ENCODE measurements around the gene GRIN3A.
A peak's percentile ranks its signal among the peaks of the same experiment; 100 is the strongest.
"Not testable (repeated sequence)": the region's sequence is repeated elsewhere in the genome, so short reads cannot be mapped to it uniquely, and the experiment has no call there.

GRIN3A gene

GRCh38 chr9:101738566-101739183 is at the start of gene GRIN3A:
TSS of gene GRIN3A (minus strand) at chr9:101738647. CDS start at chr9:101737979, 668 bp downstream.
- DNase-seq, result peak; percentile 47

GRCh38 chr9:101787891-101788290 is 49.4 kb upstream of the GRIN3A start:
- DNase-seq, result no peak

- DNase-seq, result no peak
Measured at GRCh38 chr9:101778332-101778731, 39.9 kb upstream of the GRIN3A start.

GRCh38 chr9:101764472-101764871 is 26.0 kb upstream of the GRIN3A start:
- DNase-seq, result no peak

DNA sequence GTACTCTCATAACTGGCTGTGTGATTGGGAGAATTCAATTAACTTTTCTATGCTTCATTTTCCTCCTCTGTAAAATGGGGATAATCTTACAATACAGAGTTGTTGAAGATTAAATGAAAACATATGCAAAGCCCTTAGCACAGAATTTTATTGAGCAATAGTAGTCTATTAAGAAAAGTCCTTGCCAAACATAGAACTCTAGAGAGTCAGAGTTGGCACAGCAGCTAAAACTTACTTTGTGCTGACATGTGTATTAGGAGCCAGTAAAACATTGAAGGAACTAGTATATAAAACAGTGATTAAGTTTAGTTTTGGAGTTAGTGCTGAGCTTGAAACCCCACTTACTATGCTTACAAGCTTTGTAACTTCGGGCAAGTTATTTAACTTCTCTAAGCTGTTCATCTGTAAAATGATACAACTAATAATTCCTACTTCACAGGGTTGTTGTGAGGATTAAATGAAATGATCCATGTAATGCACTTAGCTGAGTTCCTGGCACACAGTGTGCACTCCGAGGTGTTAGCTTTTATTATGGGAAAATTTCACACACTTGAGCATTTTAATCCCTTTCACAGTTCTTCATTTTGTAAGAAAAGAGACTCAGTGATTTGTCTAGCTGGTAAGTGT is 20.0 kb upstream of the GRIN3A start:
- DNase-seq, result no peak

DNA sequence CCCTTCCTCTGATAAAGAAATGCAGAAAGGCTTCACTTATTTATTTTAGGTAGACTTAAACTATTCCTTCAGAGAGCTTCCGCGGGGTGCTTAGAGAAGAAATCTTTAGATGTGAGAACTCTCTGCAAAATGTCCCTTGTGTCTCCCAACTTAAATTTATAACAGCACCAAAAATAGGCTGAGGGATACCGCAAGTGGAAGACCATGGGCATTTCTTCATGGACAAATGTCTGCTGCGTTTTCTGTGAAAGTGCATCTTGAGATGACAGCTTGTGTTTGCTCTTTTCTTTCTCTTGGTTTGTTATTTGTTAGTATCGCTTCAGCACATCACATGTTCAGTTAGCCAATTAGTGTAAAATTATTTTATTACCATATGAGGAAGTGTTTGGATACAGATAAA is 15.3 kb upstream of the GRIN3A start:
- no peak for DNase-seq

DNA sequence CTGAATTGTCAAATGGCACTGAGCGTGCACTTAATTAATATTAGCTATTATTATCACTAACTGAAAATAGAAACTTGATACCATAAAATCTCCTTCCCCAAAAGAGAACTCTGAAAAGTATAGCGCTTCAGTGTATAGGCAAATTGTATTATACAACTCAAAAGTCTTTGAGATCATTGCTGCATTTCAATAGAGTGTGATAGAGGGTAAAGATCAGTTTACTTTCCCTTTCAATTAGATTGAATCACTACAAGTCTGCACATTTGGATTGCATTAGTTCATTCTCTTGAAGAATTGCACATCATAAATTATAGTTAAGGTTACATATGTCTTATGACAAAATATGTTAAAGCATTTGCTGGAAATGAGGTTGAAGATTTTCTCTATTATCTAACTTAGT is 13.4 kb upstream of the GRIN3A start:
- DNase-seq, result no peak

GRCh38 chr9:101739311-101739710 is 864 bp upstream of the GRIN3A start:
- DNase-seq, result no peak

- DNase-seq, result no peak
Measured at GRCh38 chr9:101737705-101738565, 512 bp downstream of the GRIN3A start.

DNA sequence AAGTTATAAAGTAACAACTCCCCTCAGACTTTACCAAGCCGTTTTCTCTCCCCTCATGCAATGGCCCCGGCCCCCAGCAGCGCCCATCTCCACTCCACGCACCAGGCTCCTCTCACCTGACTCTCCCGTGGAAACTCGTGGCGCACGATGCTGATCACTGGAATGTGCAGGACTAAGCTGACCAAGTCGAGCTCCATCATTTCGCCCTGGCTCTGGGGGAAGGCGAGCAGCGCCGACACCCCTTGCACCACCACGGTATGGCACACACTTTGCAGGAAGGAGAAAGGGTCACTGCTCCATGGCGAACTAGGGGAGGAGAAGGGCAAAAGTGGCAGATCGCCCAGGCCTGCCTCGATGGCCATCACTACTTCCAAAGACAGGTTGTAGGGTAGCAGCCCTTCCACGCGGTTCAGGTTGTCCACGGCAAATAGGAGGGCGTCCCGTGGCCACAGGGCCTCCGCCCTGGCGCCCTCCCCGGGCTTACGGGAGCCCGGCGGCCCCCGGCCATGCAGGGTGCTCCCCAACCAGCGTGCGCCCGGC is 1.2 kb downstream of the GRIN3A start:
- no peak for DNase-seq

DNA sequence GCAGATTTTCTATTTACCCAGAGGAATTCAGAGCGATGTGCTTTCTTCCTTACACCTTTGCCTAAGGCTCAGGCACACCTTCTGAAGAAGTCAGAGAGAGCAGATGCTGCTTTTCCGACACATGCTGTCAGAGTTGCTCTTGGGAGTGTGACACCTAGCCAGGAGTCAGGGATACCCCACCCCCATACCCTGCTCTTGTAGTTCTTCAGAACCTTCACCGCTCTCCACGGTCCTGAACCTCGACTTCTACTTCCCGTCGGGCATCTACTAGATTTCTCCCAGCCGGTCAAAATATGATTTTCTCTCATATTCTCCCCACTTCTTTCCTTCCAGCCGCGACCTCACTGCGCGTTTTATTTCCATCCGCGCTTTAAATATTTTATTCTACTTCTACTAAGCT is 1.7 kb downstream of the GRIN3A start:
- DNase-seq, result no peak

GRCh38 chr9:101731429-101731828 is 7.0 kb downstream of the GRIN3A start:
- DNase-seq, result no peak

DNA sequence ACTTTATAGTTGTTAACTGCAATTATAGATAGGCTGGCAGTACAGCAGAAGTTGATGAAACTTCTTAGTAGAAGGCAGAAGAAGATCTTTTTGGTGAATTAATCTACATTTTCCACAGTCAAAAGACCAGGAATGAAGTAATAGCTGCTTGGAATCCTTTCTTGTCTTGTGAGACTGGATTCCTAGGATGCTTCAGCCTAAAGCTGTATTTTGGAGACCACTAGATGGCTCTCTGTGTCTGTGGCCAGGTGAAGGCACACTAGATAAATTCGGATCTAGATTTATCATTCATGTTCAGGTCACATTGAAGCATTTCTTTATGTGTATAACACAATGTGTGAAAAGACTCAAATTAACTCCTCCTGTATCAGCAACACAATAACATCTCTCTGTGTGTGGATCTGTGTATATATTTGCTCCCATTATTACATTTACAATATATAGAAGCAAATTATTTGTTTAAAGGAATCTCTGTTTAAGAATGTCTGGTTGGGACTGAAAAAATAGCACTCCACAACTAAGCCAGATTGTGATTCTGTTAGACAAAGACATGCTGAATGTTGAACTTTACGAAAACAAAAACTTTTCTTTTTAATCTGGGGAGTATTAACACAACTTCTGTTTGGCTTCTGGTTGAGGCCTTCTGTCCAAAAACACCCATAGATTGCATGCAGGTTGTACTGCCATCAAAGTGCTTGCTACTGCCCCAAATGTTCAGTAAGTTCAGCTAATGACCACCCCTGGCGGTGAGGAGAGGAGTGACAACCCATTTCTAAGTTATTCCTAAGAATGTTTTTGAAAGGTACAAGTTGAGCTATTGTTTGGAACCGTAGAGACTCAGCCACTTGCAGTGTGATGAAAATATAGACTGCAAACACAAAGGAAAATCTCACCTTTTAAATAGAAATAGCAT is 10.6 kb downstream of the GRIN3A start:
- no peak for DNase-seq

DNA sequence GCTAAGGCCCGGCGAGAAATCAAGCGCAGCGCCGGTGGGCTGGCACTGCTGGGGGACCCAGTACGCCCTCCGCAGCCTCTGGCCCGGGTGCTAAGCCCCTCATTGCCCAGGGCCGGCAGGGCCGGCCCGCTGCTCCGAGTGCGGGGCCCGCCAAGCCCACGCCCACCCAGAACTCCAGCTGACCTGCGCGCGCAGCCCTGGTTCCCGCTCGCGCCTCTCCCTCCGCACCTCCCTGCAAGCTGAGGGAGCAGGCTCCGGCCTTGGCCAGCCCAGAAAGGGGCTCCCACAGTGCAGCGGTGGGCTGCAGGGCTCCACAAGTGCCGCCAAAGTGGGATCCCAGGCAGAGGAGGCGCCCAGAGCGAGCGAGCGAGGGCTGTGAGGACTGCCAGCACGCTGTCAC is 14.2 kb downstream of the GRIN3A start:
- DNase-seq, result not testable (repeated sequence)

- no peak for DNase-seq
Measured at GRCh38 chr9:101718192-101718591, 20.3 kb downstream of the GRIN3A start.

DNA sequence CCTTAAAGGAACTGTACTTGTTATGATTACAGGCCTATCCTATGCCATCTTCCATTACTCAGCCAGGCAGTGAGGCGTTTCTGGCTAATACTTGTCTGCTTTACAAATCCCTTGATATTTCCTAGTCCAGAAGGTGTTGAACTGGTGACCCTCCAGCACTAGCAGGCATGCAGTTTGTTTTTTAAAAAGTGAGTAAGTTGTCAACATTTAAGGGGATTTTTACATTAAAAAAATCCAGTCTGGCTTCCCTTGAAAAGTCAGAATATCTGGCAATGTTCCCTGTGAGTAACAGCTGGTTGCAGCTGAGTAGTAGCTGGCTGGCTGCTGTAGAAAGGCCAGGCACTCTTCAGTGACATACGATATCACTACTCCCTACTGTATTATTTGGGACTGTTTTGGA is 21.8 kb downstream of the GRIN3A start:
- DNase-seq, result no peak

- DNase-seq, result peak; percentile 55
Measured at GRCh38 chr9:101711330-101711941, 27.0 kb downstream of the GRIN3A start.

DNA sequence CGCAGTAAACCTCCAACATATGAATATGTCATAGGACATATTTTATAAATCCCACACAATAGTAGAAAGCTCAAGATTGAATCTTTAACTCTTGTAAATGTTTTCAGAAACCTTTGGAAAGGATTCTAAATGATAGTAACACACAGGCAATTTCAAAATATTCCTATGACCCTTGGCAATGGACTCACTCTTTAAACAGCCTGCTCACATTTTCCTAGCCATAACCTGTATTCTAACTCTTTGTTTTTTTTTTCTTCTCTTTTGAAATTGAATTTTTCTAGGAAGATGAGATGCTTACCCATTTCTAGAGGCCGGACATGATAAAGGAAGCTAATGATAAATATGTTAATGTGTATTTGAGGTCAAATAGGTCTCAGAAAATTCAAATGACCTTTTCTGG is 29.6 kb downstream of the GRIN3A start:
- no peak for DNase-seq

GRCh38 chr9:101707721-101708120 is 30.7 kb downstream of the GRIN3A start:
- DNase-seq, result no peak

GRCh38 chr9:101706997-101707396 is 31.4 kb downstream of the GRIN3A start:
- no peak for DNase-seq

GRCh38 chr9:101706261-101706798 is 32.1 kb downstream of the GRIN3A start:
- DNase-seq, result no peak

- DNase-seq, result peak; percentile 55
Measured at GRCh38 chr9:101705135-101705661, 33.2 kb downstream of the GRIN3A start.
